ENCODE data around the gene NAA80. TPM values are rescaled to one million over a fixed set of nuclear protein-coding genes. Genes with fewer than 3 reads are reported as not detected.
A peak's percentile ranks its signal among the peaks of the same experiment; 100 is the strongest.

Gene NAA80
- total and polyA plus RNA-seq, 2 of the 8 experiments (the other 6 are each of a cell fraction or from before 2014, with no cell fraction given), result 11.3 to 16.7 TPM

DNA sequence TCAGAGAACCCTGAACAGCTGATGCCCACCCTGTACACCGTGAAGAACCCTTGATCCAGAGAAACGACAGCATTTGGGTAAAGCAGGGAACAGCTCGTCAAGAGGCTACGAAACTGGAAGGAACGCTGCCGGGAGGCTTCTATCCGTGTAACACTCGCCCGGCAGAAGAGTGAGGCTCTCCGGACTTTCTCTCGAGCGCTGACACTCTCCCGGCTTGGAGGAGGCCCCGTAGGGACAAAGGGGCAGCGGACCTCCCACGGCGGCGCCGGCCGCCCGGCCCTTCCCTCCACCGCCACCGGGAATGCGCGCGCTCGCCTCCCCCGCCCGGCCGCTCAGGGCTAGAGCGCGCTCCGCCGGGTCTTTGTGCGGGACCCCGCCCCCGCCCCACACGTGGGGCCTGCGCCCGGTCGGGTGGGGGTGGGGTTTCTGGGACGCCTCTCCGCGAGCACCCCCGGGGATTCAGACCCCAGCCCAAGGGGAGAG, 21.7 kb upstream of the NAA80 start (continued):
- TF ChIP-seq ZNF274 (IDR thresholded peaks at IDR 0.05; ENCODE audit: borderline replicate concordance, extremely low read depth, low read length) (no peak), KDM5A (IDR thresholded peaks at IDR 0.05; ENCODE audit: low read length) (no peak), SIRT6 (IDR thresholded peaks at IDR 0.05; ENCODE audit: low read length) (no peak), POLR2A (IDR thresholded peaks at IDR 0.05; ENCODE audit: control extremely low read depth in 1 of 2, low read depth in 2 of 2, low read length in 2 of 2) (no peak), EZH2 (IDR thresholded peaks at IDR 0.05; ENCODE audit: low read depth, low read length, severe bottlenecking) (no peak), NRF1 (IDR thresholded peaks at IDR 0.05; ENCODE audit: low read depth, low read length) (no peak), SAP30 (IDR thresholded peaks at IDR 0.05; ENCODE audit: insufficient read depth, insufficient replicate concordance, low read length) (peak; percentile 73), CREB1 (IDR thresholded peaks at IDR 0.05) (no peak), POLR2AphosphoS5 (IDR thresholded peaks at IDR 0.05; ENCODE audit: low read depth, low read length) (no peak), KDM1A (IDR thresholded peaks at IDR 0.05; ENCODE audit: borderline replicate concordance, low read length) (no peak), CBX5 (IDR thresholded peaks at IDR 0.05; ENCODE audit: low read depth, low read length) (no peak), MAFK (IDR thresholded peaks at IDR 0.05; ENCODE audit: low read depth, low read length) (no peak), EP300 (IDR thresholded peaks at IDR 0.05; ENCODE audit: borderline replicate concordance in 1 of 2, low read depth in 2 of 2, low read length in 2 of 2) (no peak), RAD21 (IDR thresholded peaks at IDR 0.05 in 1 of 2, conservative IDR thresholded peaks at IDR 0.05 in 1 of 2; ENCODE audit: low read depth in 2 of 2, low read length in 2 of 2) (no peak), SIN3A (conservative IDR thresholded peaks at IDR 0.05 in 1 of 2, IDR thresholded peaks at IDR 0.05 in 1 of 2; ENCODE audit: low read depth in 1 of 2, low read length in 2 of 2) (peak in 1 of 2 experiments; percentile 75; a peak in 2 of 4 replicates), HDAC6 (IDR thresholded peaks at IDR 0.05; ENCODE audit: low read depth, low read length) (no peak), TEAD4 (IDR thresholded peaks at IDR 0.05; ENCODE audit: low read depth, low read length) (peak; percentile 34; the same call in 1 of the 2 replicates), SP1 (IDR thresholded peaks at IDR 0.05; ENCODE audit: low read depth, low read length) (no peak), BRCA1 (IDR thresholded peaks at IDR 0.05; ENCODE audit: low read depth, low read length) (no peak), RXRA (IDR thresholded peaks at IDR 0.05; ENCODE audit: insufficient read depth, low read depth, low read length) (no peak), CHD2 (IDR thresholded peaks at IDR 0.05; ENCODE audit: low read length) (no peak), BCL11A (IDR thresholded peaks at IDR 0.05; ENCODE audit: low read depth in 2 of 2, low read length in 2 of 2) (no peak), NANOG (IDR thresholded peaks at IDR 0.05; ENCODE audit: insufficient read depth, low read depth, low read length, poor library complexity, severe bottlenecking) (no peak)
- TF ChIP-seq, protein P1, sequence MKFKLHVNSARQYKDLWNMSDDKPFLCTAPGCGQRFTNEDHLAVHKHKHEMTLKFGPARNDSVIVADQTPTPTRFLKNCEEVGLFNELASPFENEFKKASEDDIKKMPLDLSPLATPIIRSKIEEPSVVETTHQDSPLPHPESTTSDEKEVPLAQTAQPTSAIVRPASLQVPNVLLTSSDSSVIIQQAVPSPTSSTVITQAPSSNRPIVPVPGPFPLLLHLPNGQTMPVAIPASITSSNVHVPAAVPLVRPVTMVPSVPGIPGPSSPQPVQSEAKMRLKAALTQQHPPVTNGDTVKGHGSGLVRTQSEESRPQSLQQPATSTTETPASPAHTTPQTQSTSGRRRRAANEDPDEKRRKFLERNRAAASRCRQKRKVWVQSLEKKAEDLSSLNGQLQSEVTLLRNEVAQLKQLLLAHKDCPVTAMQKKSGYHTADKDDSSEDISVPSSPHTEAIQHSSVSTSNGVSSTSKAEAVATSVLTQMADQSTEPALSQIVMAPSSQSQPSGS (IDR thresholded peaks at IDR 0.05; ENCODE audit: low read length), result no peak

Data from H1 (cell line).